ENCODE results near the gene TNPO2.

TNPO2 gene

GRCh38 chr19:12736995-12737834, 13.5 kb upstream of the TNPO2 start, which contains the start of gene GET3:
TSS of gene GET3 (plus strand) at chr19:12737497. CDS start at chr19:12737506, 9 bp downstream.
- POLR2A ChIA-PET = interaction anchor here (0.5 to 1.0 kb wide), 8 partner anchors 14 to 404 kb away, joined by 3 to 9 read pairs (median 4); partner anchors contain the start of genes JUNB and ZNF563
- CTCF ChIA-PET = interaction anchor here (1.0 to 31.4 kb wide), 7 partner anchors 20 to 71 kb away, joined by 3 to 660 read pairs (median 4); partner anchors contain the start of genes MAN2B1 and WDR83
- TF ChIP-seq, protein P1, sequence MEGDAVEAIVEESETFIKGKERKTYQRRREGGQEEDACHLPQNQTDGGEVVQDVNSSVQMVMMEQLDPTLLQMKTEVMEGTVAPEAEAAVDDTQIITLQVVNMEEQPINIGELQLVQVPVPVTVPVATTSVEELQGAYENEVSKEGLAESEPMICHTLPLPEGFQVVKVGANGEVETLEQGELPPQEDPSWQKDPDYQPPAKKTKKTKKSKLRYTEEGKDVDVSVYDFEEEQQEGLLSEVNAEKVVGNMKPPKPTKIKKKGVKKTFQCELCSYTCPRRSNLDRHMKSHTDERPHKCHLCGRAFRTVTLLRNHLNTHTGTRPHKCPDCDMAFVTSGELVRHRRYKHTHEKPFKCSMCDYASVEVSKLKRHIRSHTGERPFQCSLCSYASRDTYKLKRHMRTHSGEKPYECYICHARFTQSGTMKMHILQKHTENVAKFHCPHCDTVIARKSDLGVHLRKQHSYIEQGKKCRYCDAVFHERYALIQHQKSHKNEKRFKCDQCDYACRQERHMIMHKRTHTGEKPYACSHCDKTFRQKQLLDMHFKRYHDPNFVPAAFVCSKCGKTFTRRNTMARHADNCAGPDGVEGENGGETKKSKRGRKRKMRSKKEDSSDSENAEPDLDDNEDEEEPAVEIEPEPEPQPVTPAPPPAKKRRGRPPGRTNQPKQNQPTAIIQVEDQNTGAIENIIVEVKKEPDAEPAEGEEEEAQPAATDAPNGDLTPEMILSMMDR (IDR thresholded peaks at IDR 0.05; ENCODE audit: insufficient read depth, low read length, missing control alignments) = no peak
- H3K4me3 ChIP-seq (ENCODE audit: low read depth, low read length) = peak within 1 kb of the TSS; percentile 93
- peak; percentile 100 for DNase-seq (ENCODE audit: low read depth, low spot score)

- TF ChIP-seq, protein P1 (IDR thresholded peaks at IDR 0.05; ENCODE audit: insufficient read depth, low read length, missing control alignments) = peak; percentile 43
- no peak for DNase-seq (ENCODE audit: low read depth, low spot score)
- POLR2A ChIA-PET = interaction anchor here (1.6 to 2.4 kb wide), 4 partner anchors 10 to 59 kb away, joined by 3 to 17 read pairs (median 6); partner anchors contain the start of genes FBXW9 and JUNB
- H3K4me3 ChIP-seq (ENCODE audit: low read depth, low read length) = peak overlapping the region; percentile 91
- CTCF ChIA-PET = interaction anchor here (1.2 to 31.4 kb wide), 6 partner anchors 11 to 114 kb away, joined by 5 to 660 read pairs (median 15); partner anchors contain the start of genes JUNB and TNPO2
These were observed 9.9 kb upstream of the TNPO2 start for GRCh38 chr19:12733369-12734214.

DNA sequence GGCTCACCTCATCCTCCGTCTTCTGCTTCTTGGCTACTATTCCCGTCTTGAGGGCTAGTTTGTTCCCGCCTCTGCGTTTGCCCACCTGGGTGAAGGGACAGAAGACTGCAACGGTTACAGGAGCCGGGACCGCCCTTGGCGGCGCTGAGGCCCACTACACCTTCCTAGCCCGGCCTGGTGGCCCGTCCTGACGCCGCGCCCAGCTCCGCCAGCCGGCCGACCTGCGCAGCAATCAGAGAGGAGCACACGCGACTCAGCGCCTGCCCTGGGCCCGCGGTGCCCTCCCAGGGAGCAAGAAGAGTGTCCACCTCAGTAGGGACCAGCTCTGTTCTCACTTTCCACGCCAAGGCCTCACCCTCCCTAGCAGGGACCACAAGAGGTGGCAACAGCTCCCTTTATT, 7.6 kb upstream of the TNPO2 start:
- TF ChIP-seq, protein P1 (IDR thresholded peaks at IDR 0.05; ENCODE audit: insufficient read depth, low read length, missing control alignments) = no peak
- H3K4me3 ChIP-seq (ENCODE audit: low read depth, low read length) = no peak overlapping the region
- POLR2A ChIA-PET = interaction anchor here (1.8 kb wide), 1 partner anchor 9 kb away, joined by 7 read pairs; no protein-coding TSS in a partner anchor
- CTCF ChIA-PET = interaction anchor here (1.3 to 31.4 kb wide), 3 partner anchors 8 to 65 kb away, joined by 5 to 660 read pairs (median 31); partner anchors contain the start of gene TNPO2
- DNase-seq (ENCODE audit: low read depth, low spot score) = no peak

GRCh38 chr19:12730064-12730463, 6.3 kb upstream of the TNPO2 start:
- POLR2A ChIA-PET = no interaction called here
- TF ChIP-seq, protein P1 (IDR thresholded peaks at IDR 0.05; ENCODE audit: insufficient read depth, low read length, missing control alignments) = no peak
- CTCF ChIA-PET = interaction anchor here (31.4 kb wide), 1 partner anchor 33 kb away, joined by 660 read pairs; no protein-coding TSS in a partner anchor
- no peak overlapping the region for H3K4me3 ChIP-seq (ENCODE audit: low read depth, low read length)
- no peak for DNase-seq (ENCODE audit: low read depth, low spot score)

GRCh38 chr19:12727745-12728433, 4.2 kb upstream of the TNPO2 start:
- H3K4me3 ChIP-seq (ENCODE audit: low read depth, low read length) = no peak overlapping the region
- TF ChIP-seq, protein P1 (IDR thresholded peaks at IDR 0.05; ENCODE audit: insufficient read depth, low read length, missing control alignments) = no peak
- CTCF ChIA-PET = interaction anchor here (1.1 to 1.5 kb wide), 2 partner anchors 30 to 32 kb away, joined by 3 to 7 read pairs; no protein-coding TSS in a partner anchor
- DNase-seq (ENCODE audit: low read depth, low spot score) = no peak
- POLR2A ChIA-PET = no interaction called here
